HG02642 (cell line): ENCODE measurements around the gene CYTH2.
A peak's percentile ranks its signal among the peaks of the same experiment; 100 is the strongest.

Experiments
- ATAC-seq: cut with Tn5 transposase; IDR thresholded peaks from one replicate; pipeline ENCODE4 v1.9.1; 2021; ENCODE audit warnings: mild to moderate bottlenecking; ENCODE audit not compliant: unreplicated experiment, poor library complexity

Gene CYTH2

DNA sequence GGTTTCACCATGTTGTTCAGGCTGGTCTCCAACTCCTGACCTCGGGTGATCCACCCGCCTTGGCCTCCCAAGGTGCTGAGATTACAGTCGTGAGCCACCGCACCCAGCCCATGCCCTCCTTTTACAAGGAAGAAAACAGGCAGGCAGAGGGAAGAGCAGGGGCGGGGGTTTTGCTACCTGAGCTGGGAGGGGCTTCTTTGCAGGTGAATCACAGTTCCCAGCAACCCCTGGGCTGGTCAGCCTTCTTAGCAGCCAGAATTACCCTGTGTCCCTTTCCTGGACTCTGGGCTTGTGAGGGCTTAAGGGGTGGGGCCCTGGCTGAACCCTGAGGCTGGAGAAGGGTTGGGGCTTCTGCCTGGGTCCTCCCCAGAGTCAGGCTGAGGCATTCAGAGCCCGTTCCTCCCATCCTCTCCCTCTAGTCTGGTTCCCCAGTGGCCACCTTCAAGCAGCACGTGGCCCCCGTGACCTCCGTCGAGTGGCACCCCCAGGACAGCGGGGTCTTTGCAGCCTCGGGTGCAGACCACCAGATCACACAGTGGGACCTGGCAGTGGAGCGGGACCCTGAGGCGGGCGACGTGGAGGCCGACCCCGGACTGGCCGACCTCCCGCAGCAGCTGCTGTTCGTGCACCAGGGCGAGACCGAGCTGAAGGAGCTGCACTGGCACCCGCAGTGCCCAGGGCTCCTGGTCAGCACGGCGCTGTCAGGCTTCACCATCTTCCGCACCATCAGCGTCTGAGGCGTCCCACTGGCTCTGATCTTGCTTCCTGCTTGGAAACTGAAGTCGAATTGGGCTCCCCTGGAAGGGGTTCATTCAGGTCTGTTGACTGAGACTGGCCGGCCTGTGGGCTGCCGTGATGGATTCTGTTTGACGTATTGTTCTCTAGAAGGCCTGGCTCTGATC, 16.6 kb upstream of the CYTH2 start:
- ATAC-seq: no peak

DNA sequence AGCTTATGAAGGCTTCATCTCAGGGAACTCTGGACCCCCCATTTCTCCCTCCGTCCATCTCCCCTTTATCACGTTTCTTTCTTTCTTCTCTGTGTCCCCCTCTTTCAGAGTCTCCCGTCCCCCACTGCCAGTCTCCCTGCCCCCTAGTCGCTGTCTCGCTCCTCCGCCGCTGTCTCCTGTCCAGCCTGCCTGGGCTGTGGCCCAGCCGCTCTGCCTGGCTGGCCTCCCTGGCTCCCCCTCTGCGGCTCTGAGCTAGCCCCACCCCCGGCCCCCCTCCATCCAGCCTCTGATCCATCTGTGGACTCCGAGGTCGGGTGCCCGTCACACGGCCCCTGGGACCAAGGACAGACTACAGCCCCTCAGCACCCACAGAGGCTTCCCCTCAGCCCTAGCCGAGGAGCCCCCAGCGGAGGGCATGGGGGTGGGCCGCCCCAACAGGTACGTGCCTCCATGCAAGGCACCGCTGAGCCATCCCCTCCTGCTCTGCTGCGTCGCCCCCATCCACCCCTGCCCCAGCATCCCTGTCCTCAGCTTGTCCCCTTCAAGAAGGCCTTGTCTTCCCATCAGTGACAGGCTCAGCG, 14.9 kb upstream of the CYTH2 start:
- ATAC-seq: no peak

DNA sequence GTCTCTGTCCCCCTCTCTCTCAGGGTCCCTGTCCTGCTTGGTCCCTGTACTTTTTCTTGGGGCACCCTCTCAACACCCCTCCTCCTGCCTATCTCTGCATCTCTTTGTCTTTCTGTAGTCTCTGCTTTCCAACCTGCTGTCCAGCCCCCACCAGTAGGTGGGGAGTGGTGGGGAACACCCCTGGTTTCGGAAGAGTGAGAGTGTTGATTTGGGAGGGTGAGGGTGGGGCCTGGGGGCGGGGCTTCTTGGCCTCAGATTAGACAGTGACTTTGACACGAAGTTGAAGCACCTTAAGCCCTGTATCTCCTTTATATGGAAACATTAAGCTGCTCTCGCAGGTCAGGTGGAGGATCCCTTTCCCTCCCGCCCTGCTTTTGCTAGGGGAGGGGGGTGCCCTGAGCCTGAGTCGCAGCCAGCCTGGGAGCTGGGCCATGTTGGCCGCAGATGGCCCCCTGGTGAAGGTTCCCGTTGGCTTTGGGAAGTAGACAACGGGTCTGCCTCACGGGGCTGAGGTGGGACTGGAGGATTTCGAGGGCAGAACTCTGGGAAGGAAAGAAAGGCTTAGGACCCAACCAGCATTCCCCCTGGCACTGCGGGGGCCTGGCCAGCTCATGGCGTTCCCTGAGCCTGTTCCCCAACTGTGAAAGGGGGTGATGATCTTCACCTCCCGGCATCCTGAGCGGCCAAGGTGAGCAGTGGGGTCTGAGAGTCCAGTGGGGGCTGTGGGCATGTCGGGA, 13.8 kb upstream of the CYTH2 start, which contains the start of gene KCNJ14:
KCNJ14 (plus strand) TSS at position 404 of the 737 bp plus-strand sequence. CDS start 6,151 bp downstream, outside the sequence.
- no peak for ATAC-seq

DNA sequence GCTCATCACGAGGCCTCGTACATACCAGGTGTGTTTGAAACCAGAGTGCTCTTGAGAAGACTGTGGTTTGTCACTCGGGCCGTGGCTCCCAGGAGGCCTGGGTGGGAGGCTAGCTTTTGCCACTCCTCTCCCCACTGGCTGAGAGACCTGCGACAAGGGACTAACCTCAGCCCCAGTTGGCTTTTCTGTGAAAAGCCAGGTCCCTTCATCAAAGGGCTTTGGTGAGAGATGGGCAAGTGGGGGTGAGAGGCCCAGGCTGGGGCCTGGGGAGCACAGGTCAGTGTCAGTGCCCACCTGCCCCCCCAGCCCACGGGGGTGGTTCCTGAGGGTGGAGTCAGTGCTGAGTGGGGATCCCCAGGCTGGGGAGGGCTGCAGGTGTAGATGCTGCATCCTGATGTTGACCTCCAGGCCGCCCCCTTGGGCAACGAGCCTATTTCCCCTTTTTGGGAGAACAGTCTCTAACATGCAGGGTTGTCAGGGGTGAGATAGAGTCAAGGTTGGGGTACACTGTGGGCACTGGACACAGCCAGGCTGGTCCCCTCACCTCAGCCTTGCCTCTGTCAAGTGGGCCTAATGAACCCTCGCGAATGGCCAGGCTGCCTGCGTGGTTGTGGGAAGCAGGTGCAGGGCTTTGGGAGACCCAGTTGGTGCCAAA, 13.1 kb upstream of the CYTH2 start:
- ATAC-seq: no peak

DNA sequence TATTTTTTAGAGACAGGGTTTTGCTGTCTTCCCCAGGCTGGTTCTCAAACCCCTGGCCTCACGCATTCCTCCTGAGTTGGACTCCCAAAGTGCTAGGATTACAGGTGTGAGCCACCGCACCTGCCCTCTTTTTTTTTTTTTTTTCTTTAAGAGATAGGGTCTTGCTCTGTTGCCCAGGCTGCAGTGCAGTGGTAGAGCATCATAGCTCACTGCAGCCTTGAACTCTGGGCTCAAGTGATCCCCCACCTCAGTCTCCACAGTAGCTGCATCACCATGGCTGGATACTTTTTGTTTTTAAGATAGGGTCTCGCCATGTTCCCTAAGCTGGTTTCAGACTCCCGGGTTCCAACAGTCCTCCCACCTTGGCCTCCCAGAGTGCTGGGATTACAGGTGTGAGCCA, 12.3 kb upstream of the CYTH2 start:
- ATAC-seq: no peak

GRCh38 chr19:48458016-48458415, 11.2 kb upstream of the CYTH2 start:
- no peak for ATAC-seq

DNA sequence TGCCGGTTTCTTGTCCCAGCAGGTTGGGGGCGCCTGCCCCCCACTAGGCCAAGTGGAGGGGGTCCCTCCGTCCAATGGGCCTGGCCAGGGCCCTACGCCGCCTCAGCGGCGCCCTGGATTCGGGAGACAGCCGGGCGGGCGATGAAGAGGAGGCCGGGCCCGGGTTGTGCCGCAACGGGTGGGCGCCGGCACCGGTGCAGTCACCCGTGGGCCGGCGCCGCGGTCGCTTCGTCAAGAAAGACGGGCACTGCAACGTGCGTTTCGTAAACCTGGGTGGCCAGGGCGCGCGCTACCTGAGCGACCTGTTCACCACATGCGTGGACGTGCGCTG, 7.6 kb upstream of the CYTH2 start:
- no peak for ATAC-seq

DNA sequence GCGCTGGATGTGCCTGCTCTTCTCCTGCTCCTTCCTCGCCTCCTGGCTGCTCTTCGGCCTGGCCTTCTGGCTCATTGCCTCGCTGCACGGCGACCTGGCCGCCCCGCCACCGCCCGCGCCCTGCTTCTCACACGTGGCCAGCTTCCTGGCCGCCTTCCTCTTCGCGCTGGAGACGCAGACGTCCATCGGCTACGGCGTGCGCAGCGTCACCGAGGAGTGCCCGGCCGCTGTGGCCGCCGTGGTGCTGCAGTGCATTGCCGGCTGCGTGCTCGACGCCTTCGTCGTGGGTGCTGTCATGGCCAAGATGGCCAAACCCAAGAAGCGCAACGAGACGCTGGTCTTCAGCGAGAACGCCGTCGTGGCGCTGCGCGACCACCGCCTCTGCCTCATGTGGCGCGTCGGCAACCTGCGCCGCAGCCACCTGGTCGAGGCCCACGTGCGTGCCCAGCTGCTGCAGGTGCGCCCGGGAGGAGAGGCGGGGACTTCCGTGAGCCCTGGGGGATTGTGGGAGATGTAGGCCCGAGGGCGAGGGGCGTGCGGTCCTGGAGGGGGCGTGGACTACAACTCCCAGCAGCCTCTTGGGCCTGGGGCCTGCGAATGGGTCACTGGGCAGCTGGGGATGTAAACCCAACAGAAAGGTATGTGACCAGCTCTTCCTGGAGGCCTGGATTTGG, 7.0 kb upstream of the CYTH2 start:
- ATAC-seq: no peak

GRCh38 chr19:48465215-48465614, 4.0 kb upstream of the CYTH2 start:
- ATAC-seq: no peak

- no peak for ATAC-seq
These were observed 2.4 kb upstream of the CYTH2 start for GRCh38 chr19:48466561-48467325.

DNA sequence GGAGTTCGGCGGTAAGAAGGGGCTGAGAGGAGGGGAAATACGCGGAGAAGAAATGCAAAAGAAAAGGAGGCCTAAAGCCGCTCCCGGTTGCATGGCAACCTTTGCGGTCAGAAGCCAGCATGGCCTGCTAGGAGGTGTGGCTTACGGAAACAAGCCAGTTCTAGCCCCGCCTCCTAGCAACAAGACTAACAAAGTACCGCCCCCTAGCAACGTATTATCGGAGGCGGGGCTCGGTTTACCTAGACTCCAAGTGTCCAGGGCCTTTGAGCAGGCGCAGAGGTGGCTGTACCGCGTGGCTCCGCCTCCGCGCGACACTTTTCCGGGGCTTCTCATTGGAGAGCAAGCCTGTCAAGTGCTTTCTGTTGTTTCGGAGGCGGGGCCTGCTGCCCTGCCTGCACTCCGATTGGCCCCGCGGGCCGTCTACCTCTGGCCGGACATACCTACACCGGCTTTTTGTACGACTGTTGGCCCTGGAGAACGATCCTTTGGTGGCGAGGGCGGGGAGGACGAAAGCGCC, 339 bp upstream of the CYTH2 start:
- peak; percentile 89 for ATAC-seq

DNA sequence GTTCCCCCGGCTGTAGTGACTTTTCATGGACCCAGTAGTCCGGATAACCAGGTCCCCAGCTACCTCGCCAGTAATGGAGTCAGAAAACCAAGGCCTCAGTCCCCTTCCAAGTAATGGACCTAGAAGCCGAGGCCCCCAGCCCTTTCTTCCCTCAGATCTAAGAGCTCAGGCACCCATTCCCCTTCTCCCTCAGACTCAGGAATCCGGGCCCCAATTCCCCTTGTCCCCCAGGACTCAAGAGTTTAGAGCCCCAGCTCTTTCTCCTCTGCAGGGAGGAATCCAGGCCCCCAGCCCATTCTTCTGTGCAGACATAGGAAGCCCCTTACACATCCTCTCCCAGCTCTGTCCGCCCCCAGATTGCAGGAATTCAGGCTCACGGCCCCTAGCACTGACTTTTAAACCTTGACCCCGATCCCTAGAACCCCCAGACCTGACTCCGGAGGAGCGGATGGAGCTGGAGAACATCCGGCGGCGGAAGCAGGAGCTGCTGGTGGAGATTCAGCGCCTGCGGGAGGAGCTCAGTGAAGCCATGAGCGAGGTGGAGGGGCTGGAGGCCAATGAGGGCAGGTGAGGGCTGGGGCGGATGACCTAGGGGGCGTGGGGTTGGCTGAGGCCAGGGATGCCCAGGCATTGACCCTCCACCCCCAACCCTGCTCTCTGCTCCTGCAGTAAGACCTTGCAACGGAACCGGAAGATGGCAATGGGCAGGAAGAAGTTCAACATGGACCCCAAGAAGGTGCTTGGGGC, 938 bp downstream of the CYTH2 start:
- no peak for ATAC-seq

DNA sequence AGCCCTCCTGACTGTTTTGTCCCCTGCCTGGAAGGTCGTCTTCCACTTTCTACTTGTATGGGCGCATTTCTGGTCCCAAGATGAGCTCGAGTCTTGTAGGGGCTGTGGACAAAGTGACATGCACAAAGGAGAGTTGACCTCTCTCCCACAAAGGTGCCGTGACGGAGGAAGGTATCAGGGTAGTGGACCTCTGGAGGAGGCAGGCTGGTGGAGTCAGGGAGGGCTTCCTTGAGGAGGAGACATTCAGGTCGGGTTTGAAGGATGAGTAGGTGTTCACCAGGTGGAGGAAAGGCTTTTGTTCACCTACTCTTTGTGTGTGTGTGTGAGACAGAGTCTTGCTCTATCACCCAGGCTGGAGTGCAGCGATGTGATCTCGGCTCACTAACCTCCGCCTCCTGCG, 1.7 kb downstream of the CYTH2 start:
- ATAC-seq: no peak

DNA sequence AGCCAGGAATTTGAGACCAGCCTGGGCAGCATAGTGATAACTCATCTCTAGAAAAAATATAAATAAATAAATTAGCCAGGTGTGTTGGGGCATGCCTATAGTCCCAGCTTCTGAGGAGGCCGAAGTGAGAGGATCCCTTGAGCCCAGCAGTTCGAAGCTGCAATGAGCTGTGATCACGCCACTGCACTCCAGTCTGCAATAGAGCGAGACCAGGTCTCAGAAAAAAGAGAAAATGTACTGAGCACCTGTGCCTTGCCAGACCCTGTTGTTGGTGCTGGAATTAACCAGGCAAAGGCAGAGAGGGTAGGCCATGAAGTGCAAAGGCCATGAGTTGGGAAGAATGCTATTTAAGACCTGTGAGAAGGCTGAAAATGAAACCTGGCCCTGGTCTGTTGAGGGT, 2.7 kb downstream of the CYTH2 start:
- no peak for ATAC-seq

DNA sequence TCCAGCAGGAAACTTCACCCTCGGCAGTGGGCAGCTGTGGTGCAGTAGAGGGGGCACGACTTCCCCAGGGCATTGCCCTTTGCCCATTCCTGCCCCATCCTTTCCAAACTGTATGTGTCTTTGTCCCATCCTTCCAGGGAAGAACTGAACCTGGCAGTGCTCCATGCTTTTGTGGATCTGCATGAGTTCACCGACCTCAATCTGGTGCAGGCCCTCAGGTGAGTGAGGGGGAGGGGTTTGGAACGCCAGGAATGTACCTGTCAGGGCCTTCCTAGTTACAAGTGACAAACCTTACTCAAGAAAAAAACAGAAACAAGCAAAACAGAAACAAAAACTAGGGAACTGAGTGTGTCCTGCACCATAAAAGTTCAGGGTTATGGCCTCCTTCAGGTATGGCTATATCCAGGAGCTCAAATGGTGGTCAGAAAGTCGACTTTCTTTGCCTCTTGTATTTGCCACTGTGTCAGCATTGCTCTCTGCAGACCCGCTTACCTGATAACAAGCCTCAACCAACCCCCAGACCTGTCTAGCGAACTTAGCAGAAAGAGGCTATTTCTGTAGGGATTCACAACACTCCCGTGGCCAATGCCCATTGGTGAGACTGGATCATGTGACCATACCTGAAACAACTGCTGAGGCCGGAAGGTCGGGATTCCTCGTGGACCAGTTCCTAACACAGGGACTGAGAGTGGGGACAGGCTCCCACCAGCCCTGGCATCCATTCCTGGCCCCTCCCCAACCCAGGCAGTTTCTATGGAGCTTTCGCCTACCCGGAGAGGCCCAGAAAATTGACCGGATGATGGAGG, 4.2 kb downstream of the CYTH2 start:
- ATAC-seq: no peak

DNA sequence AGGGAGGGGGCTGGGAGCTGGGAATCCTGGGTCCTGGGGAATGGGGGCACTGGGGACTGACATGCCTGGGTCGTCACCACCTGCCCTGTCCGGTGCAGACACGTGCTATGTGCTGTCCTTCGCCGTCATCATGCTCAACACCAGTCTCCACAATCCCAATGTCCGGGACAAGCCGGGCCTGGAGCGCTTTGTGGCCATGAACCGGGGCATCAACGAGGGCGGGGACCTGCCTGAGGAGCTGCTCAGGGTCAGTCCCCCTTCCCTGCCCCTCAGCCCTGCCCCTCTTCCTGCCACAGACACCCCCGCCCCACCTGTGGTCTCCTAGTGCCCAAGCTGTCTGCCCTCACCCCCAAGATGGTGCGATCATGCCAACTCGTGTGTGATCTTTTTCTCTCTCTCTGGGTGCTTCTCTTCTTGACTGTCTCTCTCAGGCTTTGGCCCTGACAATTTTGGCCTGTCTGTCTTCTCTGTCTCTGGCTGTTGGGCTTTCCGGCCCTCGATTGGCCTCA, 5.0 kb downstream of the CYTH2 start:
- no peak for ATAC-seq

- no peak for ATAC-seq
These were observed 6.3 kb downstream of the CYTH2 start for GRCh38 chr19:48475369-48476068.
